ENCODE data around the gene SNIP1. TPM values are rescaled to one million over a fixed set of nuclear protein-coding genes. Genes with fewer than 3 reads are reported as not detected.

The SNIP1 gene
- total and polyA plus RNA-seq, 10 of the 15 experiments (the other 5 are each of a cell fraction or from before 2014, with no cell fraction given): 2.7 to 22.4 (median 10.1) TPM

GRCh38 chr1:37601441-37601840, 47.3 kb upstream of the SNIP1 start:
- no peak for ATAC-seq
- H3K9ac ChIP-seq (ENCODE audit: control insufficient read depth, insufficient read depth, low read length): no peak overlapping the region
- no TSS peak for BruUV-seq (replicated peaks)
- TF ChIP-seq JUNB (IDR thresholded peaks at IDR 0.05) (no peak), YBX1 (IDR thresholded peaks at IDR 0.05) (no peak), ZNF622 (IDR thresholded peaks at IDR 0.05) (no peak), MTA3 (IDR thresholded peaks at IDR 0.05; ENCODE audit: borderline replicate concordance, low read length) (no peak), IRF3 (IDR thresholded peaks at IDR 0.05) (no peak), IKZF2 (IDR thresholded peaks at IDR 0.05) (no peak), ZBTB40 (IDR thresholded peaks at IDR 0.05; ENCODE audit: borderline replicate concordance) (no peak), NR2C2 (IDR thresholded peaks at IDR 0.05; ENCODE audit: borderline replicate concordance, control insufficient read depth, insufficient read length, low read depth) (no peak), SPI1 (IDR thresholded peaks at IDR 0.05; ENCODE audit: borderline replicate concordance, insufficient read depth, low read depth, low read length) (no peak), ZBED1 (IDR thresholded peaks at IDR 0.05; ENCODE audit: borderline replicate concordance) (no peak), MLLT1 (IDR thresholded peaks at IDR 0.05) (no peak), MAX (IDR thresholded peaks at IDR 0.05; ENCODE audit: low read depth, low read length) (no peak), NFYB (IDR thresholded peaks at IDR 0.05; ENCODE audit: insufficient read depth, low read depth, low read length) (no peak), TBL1XR1 (IDR thresholded peaks at IDR 0.05; ENCODE audit: low read depth, low read length) (no peak), CBFB (IDR thresholded peaks at IDR 0.05; ENCODE audit: low read depth) (no peak), ZNF217 (IDR thresholded peaks at IDR 0.05) (no peak), GATAD2B (conservative IDR thresholded peaks at IDR 0.05; ENCODE audit: low read depth) (no peak), CHD4 (IDR thresholded peaks at IDR 0.05) (no peak)
- no peaks in the 10 kb centered on the region for H3K79me2 ChIP-seq (ENCODE audit: control insufficient read depth, insufficient read depth, low read length)
- no peak overlapping the region for H3K4me2 ChIP-seq (ENCODE audit: control insufficient read depth, insufficient read depth)
- FAIRE-seq: no peak
- no peaks in the 10 kb centered on the region for H3K27me3 ChIP-seq (replicated peaks in 1 of 2; ENCODE audit: control insufficient read depth in 2 of 2, insufficient read depth in 2 of 2, low read length in 1 of 2)
- H3K9me3 ChIP-seq (replicated peaks; ENCODE audit: control insufficient read depth, insufficient read depth, low read length): no peaks in the 10 kb centered on the region
- POLR2A ChIA-PET: no interaction called here
- no peak for DNase-seq (ENCODE audit: low read depth, low spot score)
- intact Hi-C loops (cut with micrococcal nuclease; ENCODE audit: unreplicated experiment) (no loop called here), in situ Hi-C loops (cut with MboI) (no loop called here)
- no peaks in the 10 kb centered on the region for H4K20me1 ChIP-seq (ENCODE audit: control insufficient read depth, insufficient read depth)
- no peak overlapping the region for H3K4me3 ChIP-seq
- SMC1A ChIA-PET (ENCODE audit: uncharacterized antibody, unreplicated experiment): interaction anchor here (1.2 to 14.3 kb wide), 2 partner anchors 78 to 89 kb away, joined by 3 to 245 read pairs; a partner anchor contains a TSS
- CTCF ChIA-PET: interaction anchor here (0.6 to 17.5 kb wide), 6 partner anchors 10 to 147 kb away, joined by 3 to 521 read pairs (median 4); partner anchors contain the start of gene CDCA8
- H3K4me1 ChIP-seq (ENCODE audit: control insufficient read depth, insufficient read depth, low read length): no peaks in the 10 kb centered on the region
- no peak overlapping the region for H2AFZ ChIP-seq (ENCODE audit: control insufficient read depth, low read depth, low read length)
- H3K27ac ChIP-seq (ENCODE audit: control insufficient read depth, insufficient read depth): no peak overlapping the region
- H3K36me3 ChIP-seq (ENCODE audit: control insufficient read depth in 2 of 2, insufficient read depth in 2 of 2, low read length in 1 of 2): no peaks in the 10 kb centered on the region
- RAD21 ChIA-PET (ENCODE audit: unreplicated experiment): interaction anchor here (1.6 to 7.9 kb wide), 3 partner anchors 75 to 87 kb away, joined by 3 to 105 read pairs (median 31); no protein-coding TSS in a partner anchor
